Loucy (cell line): ENCODE data around the gene KRTAP3-1.
"Not testable (repeated sequence)": the region's sequence is repeated elsewhere in the genome, so short reads cannot be mapped to it uniquely, and the experiment has no call there.

Experiments
- H2AFZ ChIP-seq: fragments of 200-600 bp; sonication (generic); 2 replicates; pipeline ENCODE4 v1.6.0; 2016; ENCODE audit warnings: antibody characterized with exemption, mild to moderate bottlenecking, low read length, moderate library complexity
- H3F3A ChIP-seq: fragments of 200-600 bp; 2 replicates; pipeline ENCODE4 v1.6.0; 2016; ENCODE audit warnings: antibody characterized with exemption, low read depth, mild to moderate bottlenecking
- H3K27me3 ChIP-seq: fragments of 200-600 bp; sonication (generic); 2 replicates; pipeline ENCODE4 v1.6.1; 2014; ENCODE audit warnings: low read length, mild to moderate bottlenecking; ENCODE audit not compliant: insufficient read depth, poor library complexity, severe bottlenecking
- H3K36me3 ChIP-seq: fragments of 200-600 bp; sonication (generic); 2 replicates; pipeline ENCODE4 v1.6.1; 2016; ENCODE audit warnings: low read length; ENCODE audit not compliant: insufficient read depth
- H3K4me1 ChIP-seq: fragments of 200-600 bp; sonication (generic); 2 replicates; pipeline ENCODE4 v1.5.1; 2014; ENCODE audit warnings: low read length, mild to moderate bottlenecking; ENCODE audit not compliant: insufficient read depth, poor library complexity, severe bottlenecking
- H3K4me2 ChIP-seq: fragments of 200-600 bp; sonication (generic); 2 replicates; pipeline ENCODE4 v1.6.0; 2014; ENCODE audit warnings: antibody characterized with exemption, low read length, low read depth, mild to moderate bottlenecking; ENCODE audit not compliant: poor library complexity, severe bottlenecking
- H3K4me3 ChIP-seq: fragments of 200-600 bp; sonication (generic); 2 replicates; pipeline ENCODE4 v1.5.1; 2014; ENCODE audit warnings: low read length, mild to moderate bottlenecking, mixed read lengths; ENCODE audit not compliant: poor library complexity, severe bottlenecking
- H3K79me2 ChIP-seq: fragments of 200-600 bp; sonication (generic); 2 replicates; pipeline ENCODE4 v1.6.1; 2014; ENCODE audit warnings: low read length; ENCODE audit not compliant: insufficient read depth
- H3K9ac ChIP-seq: fragments of 200-600 bp; sonication (generic); 2 replicates; pipeline ENCODE4 v1.6.0; 2014; ENCODE audit warnings: mild to moderate bottlenecking, low read depth, low read length, moderate library complexity; ENCODE audit not compliant: poor library complexity, severe bottlenecking
- H3K9me2 ChIP-seq: fragments of 200-600 bp; sonication (generic); replicated peaks from 2 replicates; pipeline ENCODE4 v1.6.1; 2016; ENCODE audit warnings: low read depth, low read length, mixed read lengths
- H3K9me3 ChIP-seq: fragments of 200-600 bp; sonication (generic); 2 replicates; pipeline ENCODE4 v1.6.1; 2014; ENCODE audit warnings: mild to moderate bottlenecking, antibody characterized with exemption, low read length, low read depth; ENCODE audit not compliant: insufficient read depth
- H4K20me1 ChIP-seq: fragments of 200-600 bp; sonication (generic); 2 replicates; pipeline ENCODE4 v1.6.0; 2014; ENCODE audit warnings: antibody characterized with exemption, low read length, mild to moderate bottlenecking; ENCODE audit not compliant: insufficient read depth, poor library complexity, severe bottlenecking
- CTCF ChIP-seq: fragments of 200-600 bp; sonication (generic); conservative IDR thresholded peaks from 2 replicates; pipeline ENCODE4 v1.5.1; 2014; ENCODE audit warnings: mild to moderate bottlenecking, antibody characterized with exemption, low read length
- EZH2phosphoT487 ChIP-seq: fragments of 200-600 bp; IDR thresholded peaks from 2 replicates; pipeline ENCODE4 v1.6.1; 2018; ENCODE audit warnings: antibody characterized with exemption, mild to moderate bottlenecking, moderate library complexity, borderline replicate concordance

KRTAP3-1 gene

GRCh38 chr17:41004397-41004796 is 4.5 kb downstream of the KRTAP3-1 start:
- Histone ChIP-seq H3K36me3 (no peaks in the 10 kb centered on the region), H3K4me1 (no peaks in the 10 kb centered on the region), H3K9me2 (no peaks in the 10 kb centered on the region)

GRCh38 chr17:41003926-41004325 is 5.0 kb downstream of the KRTAP3-1 start:
- Histone ChIP-seq H3K9me2 (no peaks in the 10 kb centered on the region), H3K36me3 (no peaks in the 10 kb centered on the region), H4K20me1 (no peaks in the 10 kb centered on the region), H3K27me3 (no peaks in the 10 kb centered on the region), H3F3A (no peaks in the 10 kb centered on the region), H3K9ac (no peak overlapping the region), H3K4me3 (no peak overlapping the region), H3K79me2 (no peaks in the 10 kb centered on the region), H3K4me1 (no peaks in the 10 kb centered on the region), H3K4me2 (no peak overlapping the region), H2AFZ (no peak overlapping the region), H3K9me3 (no peaks in the 10 kb centered on the region)
- no peak for TF ChIP-seq EZH2phosphoT487

More at GRCh38 chr17:41004397-41004796, 4.5 kb downstream of the KRTAP3-1 start:
- Histone ChIP-seq H3K79me2 (no peaks in the 10 kb centered on the region), H3K27me3 (no peaks in the 10 kb centered on the region), H4K20me1 (no peaks in the 10 kb centered on the region), H3F3A (no peaks in the 10 kb centered on the region), H2AFZ (no peak overlapping the region), H3K9ac (no peak overlapping the region), H3K4me2 (no peak overlapping the region), H3K9me3 (no peaks in the 10 kb centered on the region), H3K4me3 (no peak overlapping the region)
- no peak for TF ChIP-seq EZH2phosphoT487
- no peak for TF ChIP-seq CTCF

GRCh38 chr17:41002814-41003213 is 6.1 kb downstream of the KRTAP3-1 start:
- no peaks in the 10 kb centered on the region for H4K20me1 ChIP-seq
- no peaks in the 10 kb centered on the region for H3F3A ChIP-seq
- no peaks in the 10 kb centered on the region for H3K27me3 ChIP-seq
- H3K4me1 ChIP-seq: no peaks in the 10 kb centered on the region
- H3K4me3 ChIP-seq: no peak overlapping the region
- H2AFZ ChIP-seq: no peak overlapping the region
- no peaks in the 10 kb centered on the region for H3K79me2 ChIP-seq
- TF ChIP-seq CTCF: no peak
- no peak for TF ChIP-seq EZH2phosphoT487
- no peaks in the 10 kb centered on the region for H3K9me2 ChIP-seq
- H3K36me3 ChIP-seq: no peaks in the 10 kb centered on the region
- no peaks in the 10 kb centered on the region for H3K9me3 ChIP-seq
- H3K4me2 ChIP-seq: no peak overlapping the region
- H3K9ac ChIP-seq: no peak overlapping the region

GRCh38 chr17:41001795-41002194 is 7.1 kb downstream of the KRTAP3-1 start:
- Histone ChIP-seq H3K9me2 (no peaks in the 10 kb centered on the region), H3K4me3 (no peak overlapping the region), H3K9ac (no peak overlapping the region), H4K20me1 (no peaks in the 10 kb centered on the region), H3K4me2 (no peak overlapping the region), H3K9me3 (no peaks in the 10 kb centered on the region), H3K4me1 (no peaks in the 10 kb centered on the region), H2AFZ (no peak overlapping the region), H3K79me2 (no peaks in the 10 kb centered on the region), H3K36me3 (no peaks in the 10 kb centered on the region), H3K27me3 (no peaks in the 10 kb centered on the region), H3F3A (no peaks in the 10 kb centered on the region)
- TF ChIP-seq EZH2phosphoT487 (no peak), CTCF (no peak)

- not testable (repeated sequence) for H3K9me2 ChIP-seq, H4K20me1 ChIP-seq, H3K9ac ChIP-seq, H3K4me3 ChIP-seq, H3K9me3 ChIP-seq, H3K27me3 ChIP-seq, H3K36me3 ChIP-seq, H3F3A ChIP-seq, H3K79me2 ChIP-seq, H2AFZ ChIP-seq, H3K4me2 ChIP-seq, H3K4me1 ChIP-seq
These were observed 9.4 kb downstream of the KRTAP3-1 start, which contains the start of gene KRTAP3-2 for GRCh38 chr17:40999563-40999962. TSS of gene KRTAP3-2 (minus strand) at chr17:40999906. CDS start at chr17:40999853, 53 bp downstream.
